ENCODE measurements around the gene NAP1L1.

DNA sequence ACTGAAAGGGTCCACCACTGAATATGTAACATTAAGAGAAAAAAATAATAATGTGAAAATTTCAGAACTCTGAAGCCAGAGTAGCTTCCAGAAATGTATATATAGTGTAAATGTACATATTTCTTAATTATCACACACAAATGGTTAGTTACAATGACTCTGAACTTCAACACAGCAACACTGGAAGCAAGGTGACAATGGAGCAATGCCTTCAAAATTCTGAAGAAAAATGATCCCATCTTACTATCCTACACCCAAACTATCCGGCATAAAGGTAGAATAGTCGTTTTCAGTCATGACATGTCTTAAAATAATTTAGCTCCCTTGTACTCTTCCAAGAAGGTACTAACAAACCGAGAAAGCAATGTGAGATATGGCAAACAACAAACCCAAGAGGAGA is 11.9 kb downstream of the NAP1L1 start:
- TF ChIP-seq POLR2A (IDR thresholded peaks at IDR 0.05), result no peak
- TF ChIP-seq, protein P1, sequence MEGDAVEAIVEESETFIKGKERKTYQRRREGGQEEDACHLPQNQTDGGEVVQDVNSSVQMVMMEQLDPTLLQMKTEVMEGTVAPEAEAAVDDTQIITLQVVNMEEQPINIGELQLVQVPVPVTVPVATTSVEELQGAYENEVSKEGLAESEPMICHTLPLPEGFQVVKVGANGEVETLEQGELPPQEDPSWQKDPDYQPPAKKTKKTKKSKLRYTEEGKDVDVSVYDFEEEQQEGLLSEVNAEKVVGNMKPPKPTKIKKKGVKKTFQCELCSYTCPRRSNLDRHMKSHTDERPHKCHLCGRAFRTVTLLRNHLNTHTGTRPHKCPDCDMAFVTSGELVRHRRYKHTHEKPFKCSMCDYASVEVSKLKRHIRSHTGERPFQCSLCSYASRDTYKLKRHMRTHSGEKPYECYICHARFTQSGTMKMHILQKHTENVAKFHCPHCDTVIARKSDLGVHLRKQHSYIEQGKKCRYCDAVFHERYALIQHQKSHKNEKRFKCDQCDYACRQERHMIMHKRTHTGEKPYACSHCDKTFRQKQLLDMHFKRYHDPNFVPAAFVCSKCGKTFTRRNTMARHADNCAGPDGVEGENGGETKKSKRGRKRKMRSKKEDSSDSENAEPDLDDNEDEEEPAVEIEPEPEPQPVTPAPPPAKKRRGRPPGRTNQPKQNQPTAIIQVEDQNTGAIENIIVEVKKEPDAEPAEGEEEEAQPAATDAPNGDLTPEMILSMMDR (IDR thresholded peaks at IDR 0.05), result no peak

Measured in uterus (tissue), 2 donors.